ENCODE data around the gene FHAD1.
"Not testable (repeated sequence)": the region's sequence is repeated elsewhere in the genome, so short reads cannot be mapped to it uniquely, and the experiment has no call there.

The FHAD1 gene

GRCh38 chr1:15431571-15431948 is 184.5 kb downstream of the FHAD1 start:
- H3K4me3 ChIP-seq (ENCODE audit: low read depth, low read length), result no peak overlapping the region
- DNase-seq (ENCODE audit: low read depth), result no peak

GRCh38 chr1:15432324-15432723 is 185.3 kb downstream of the FHAD1 start:
- H3K4me3 ChIP-seq (ENCODE audit: low read depth, low read length), result no peak overlapping the region
- TF ChIP-seq CTCF (IDR thresholded peaks at IDR 0.05; ENCODE audit: low read depth, low read length, missing control alignments), result no peak
- in situ Hi-C loops (cut with HindIII; ENCODE audit: low sequenced_read_pairs), result loop anchor here (25.0 kb wide), 1 partner anchor 295 kb away; no protein-coding TSS in a partner anchor
- no peak for DNase-seq (ENCODE audit: low read depth)

More at GRCh38 chr1:15431571-15431948, 184.5 kb downstream of the FHAD1 start:
- no peak for TF ChIP-seq CTCF (IDR thresholded peaks at IDR 0.05; ENCODE audit: low read depth, low read length, missing control alignments)
- in situ Hi-C loops (cut with HindIII; ENCODE audit: low sequenced_read_pairs), result loop anchor here (25.0 kb wide), 1 partner anchor 294 kb away; no protein-coding TSS in a partner anchor

- DNase-seq (ENCODE audit: low read depth), result no peak
- no peak overlapping the region for H3K4me3 ChIP-seq (ENCODE audit: low read depth, low read length)
- TF ChIP-seq CTCF (IDR thresholded peaks at IDR 0.05; ENCODE audit: low read depth, low read length, missing control alignments), result no peak
- in situ Hi-C loops (cut with HindIII; ENCODE audit: low sequenced_read_pairs), result loop anchor here (25.0 kb wide), 1 partner anchor 296 kb away; no protein-coding TSS in a partner anchor
Measured at GRCh38 chr1:15433471-15433870, 186.4 kb downstream of the FHAD1 start.

- in situ Hi-C loops (cut with HindIII; ENCODE audit: low sequenced_read_pairs), result loop anchor here (25.0 kb wide), 1 partner anchor 297 kb away; no protein-coding TSS in a partner anchor
- DNase-seq (ENCODE audit: low read depth); H3K4me3 ChIP-seq (ENCODE audit: low read depth, low read length): not testable (repeated sequence)
Measured at GRCh38 chr1:15434739-15435138, 187.7 kb downstream of the FHAD1 start.

- H3K4me3 ChIP-seq (ENCODE audit: low read depth, low read length), result no peak overlapping the region
- TF ChIP-seq CTCF (IDR thresholded peaks at IDR 0.05; ENCODE audit: low read depth, low read length, missing control alignments), result no peak
- in situ Hi-C loops (cut with HindIII; ENCODE audit: low sequenced_read_pairs), result loop anchor here (25.0 kb wide), 1 partner anchor 298 kb away; no protein-coding TSS in a partner anchor
- DNase-seq (ENCODE audit: low read depth), result no peak
Measured at GRCh38 chr1:15435239-15436077, 188.4 kb downstream of the FHAD1 start.

GRCh38 chr1:15436881-15437442 is 189.9 kb downstream of the FHAD1 start:
- no peak overlapping the region for H3K4me3 ChIP-seq (ENCODE audit: low read depth, low read length)
- in situ Hi-C loops (cut with HindIII; ENCODE audit: low sequenced_read_pairs), result loop anchor here (25.0 kb wide), 1 partner anchor 300 kb away; no protein-coding TSS in a partner anchor
- no peak for DNase-seq (ENCODE audit: low read depth)
- TF ChIP-seq CTCF (IDR thresholded peaks at IDR 0.05; ENCODE audit: low read depth, low read length, missing control alignments), result no peak

GRCh38 chr1:15439325-15439724 is 192.3 kb downstream of the FHAD1 start:
- in situ Hi-C loops (cut with HindIII; ENCODE audit: low sequenced_read_pairs), result loop anchor here (25.0 kb wide), 1 partner anchor 302 kb away; no protein-coding TSS in a partner anchor
- H3K4me3 ChIP-seq (ENCODE audit: low read depth, low read length), result no peak overlapping the region
- TF ChIP-seq CTCF (IDR thresholded peaks at IDR 0.05; ENCODE audit: low read depth, low read length, missing control alignments), result no peak
- DNase-seq (ENCODE audit: low read depth), result no peak
